ENCODE measurements around the gene TNFRSF8.

The TNFRSF8 gene

GRCh38 chr1:12172042-12172851 lies 109.1 kb downstream of the TNFRSF8 start:
- H3K4me3 ChIP-seq (ENCODE audit: low read length): no peak overlapping the region
- no peak for TF ChIP-seq ZNF274 (IDR thresholded peaks at IDR 0.05; ENCODE audit: low read depth, low read length)

- no peak for TF ChIP-seq ZNF274 (IDR thresholded peaks at IDR 0.05; ENCODE audit: low read depth, low read length)
- H3K4me3 ChIP-seq (ENCODE audit: low read length): no peak overlapping the region
Measured at GRCh38 chr1:12173041-12173509, 110.0 kb downstream of the TNFRSF8 start.

- no peak overlapping the region for H3K4me3 ChIP-seq (ENCODE audit: low read length)
- TF ChIP-seq ZNF274 (IDR thresholded peaks at IDR 0.05; ENCODE audit: low read depth, low read length): no peak
Measured at GRCh38 chr1:12173631-12174121, 110.6 kb downstream of the TNFRSF8 start.

DNA sequence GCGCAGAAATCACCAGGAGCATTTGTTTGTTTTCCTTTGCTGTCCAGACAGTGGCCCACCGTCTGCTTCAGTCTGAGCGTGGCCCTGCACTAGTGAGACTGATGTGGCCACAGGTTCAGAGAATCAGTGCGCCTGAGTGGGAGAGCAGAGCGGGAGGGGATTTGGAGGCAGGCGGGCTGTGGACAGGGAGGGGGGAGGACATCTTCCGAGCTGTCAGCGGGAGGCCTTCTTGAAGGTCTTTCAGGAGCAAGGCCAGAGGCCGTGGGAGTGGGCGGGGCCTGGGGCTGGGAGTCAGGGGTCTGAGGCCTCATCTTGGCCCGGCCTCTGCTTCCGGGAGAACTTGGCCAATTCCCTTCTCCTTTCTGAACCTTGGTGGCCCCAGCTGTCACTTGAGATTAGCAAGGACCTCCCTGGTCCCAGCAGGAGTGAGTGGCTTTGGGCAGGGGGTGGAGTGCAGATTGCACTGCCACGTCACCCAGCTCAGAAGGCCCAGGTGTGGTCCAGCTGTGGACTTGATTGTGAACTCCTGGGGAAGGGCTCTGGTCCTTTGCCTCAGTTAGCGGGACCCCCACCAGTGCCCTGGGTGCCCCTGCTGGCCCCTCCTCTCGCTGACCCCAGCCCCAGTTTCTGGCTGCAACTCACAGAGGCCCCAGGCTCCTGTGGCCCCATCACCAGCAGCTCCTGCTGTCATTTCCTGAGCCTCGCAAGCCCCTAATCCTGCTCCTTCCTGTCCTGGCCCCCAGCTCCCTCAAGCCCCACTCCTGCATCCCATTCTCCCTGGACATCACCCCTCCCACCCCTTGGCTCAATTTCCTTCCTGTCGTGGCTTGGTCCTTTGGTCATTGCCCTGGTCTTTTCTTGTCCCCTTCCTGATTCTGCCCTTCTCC lies 112.1 kb downstream of the TNFRSF8 start:
- no peak overlapping the region for H3K4me3 ChIP-seq (ENCODE audit: low read length)
- no peak for TF ChIP-seq ZNF274 (IDR thresholded peaks at IDR 0.05; ENCODE audit: low read depth, low read length)

GRCh38 chr1:12176298-12177118 lies 113.4 kb downstream of the TNFRSF8 start:
- H3K4me3 ChIP-seq (ENCODE audit: low read length): no peak overlapping the region
- TF ChIP-seq ZNF274 (IDR thresholded peaks at IDR 0.05; ENCODE audit: low read depth, low read length): no peak

DNA sequence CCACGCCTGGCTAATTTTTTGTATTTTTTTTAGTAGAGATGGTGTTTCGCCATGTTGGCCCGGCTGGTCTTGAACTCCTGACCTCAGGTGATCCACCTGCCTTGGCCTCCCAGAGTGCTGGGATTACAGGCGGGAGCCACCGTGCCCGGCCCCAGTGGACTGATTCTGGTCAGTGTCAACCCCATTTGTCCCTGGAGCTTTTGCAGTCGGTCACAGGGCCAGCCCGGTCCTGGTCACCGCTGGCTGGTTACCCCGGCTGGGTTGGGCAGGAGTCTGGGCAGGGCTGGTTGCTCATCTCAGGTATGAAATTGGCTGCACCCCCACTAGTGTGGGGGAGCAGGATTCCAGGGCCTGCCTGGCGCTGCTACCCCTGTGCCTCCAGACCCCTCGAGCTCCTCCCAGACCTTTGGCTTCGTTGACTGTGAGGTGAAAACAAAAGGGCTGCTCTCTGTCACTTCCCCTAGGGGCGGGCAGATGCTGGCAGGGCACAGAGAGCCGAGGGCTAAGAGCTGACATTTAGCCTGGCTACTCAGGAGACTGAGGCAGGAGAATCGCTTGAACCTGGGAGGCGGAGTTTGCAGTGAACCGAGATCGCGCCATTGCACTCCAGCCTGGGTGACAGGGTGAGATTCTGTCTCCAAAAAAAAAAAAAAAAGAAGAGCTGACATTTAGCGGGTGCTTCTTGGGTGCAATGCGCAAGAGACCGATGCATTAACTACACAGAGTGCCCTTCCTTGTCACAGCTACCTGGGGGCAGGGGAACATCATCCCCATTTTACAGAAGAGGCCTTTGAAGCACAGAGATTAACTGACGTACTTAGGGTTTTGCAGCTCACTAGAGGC lies 114.3 kb downstream of the TNFRSF8 start:
- H3K4me3 ChIP-seq (ENCODE audit: low read length): no peak overlapping the region
- no peak for TF ChIP-seq ZNF274 (IDR thresholded peaks at IDR 0.05; ENCODE audit: low read depth, low read length)

DNA sequence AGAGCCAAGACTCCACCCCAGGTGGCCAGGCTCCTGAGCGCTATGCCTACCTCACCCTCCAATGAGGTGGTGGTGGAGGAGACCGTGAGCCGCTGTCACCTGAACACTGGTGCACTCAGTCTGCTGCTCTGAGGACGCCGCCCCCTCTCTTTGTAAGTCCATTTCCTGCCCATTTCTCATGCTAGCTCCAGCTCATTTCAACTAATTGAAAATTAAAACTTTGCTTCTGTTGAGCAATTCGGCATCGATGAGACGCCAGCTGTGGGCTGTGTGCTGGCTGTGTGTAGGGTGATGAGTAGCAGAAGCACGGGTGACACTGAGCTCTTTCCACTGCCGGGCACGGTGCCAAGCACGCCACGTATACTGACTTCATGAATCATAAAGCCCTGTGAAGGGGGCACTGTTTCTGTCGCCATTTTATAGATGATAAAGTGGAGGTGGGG lies 114.9 kb downstream of the TNFRSF8 start:
- TF ChIP-seq ZNF274 (IDR thresholded peaks at IDR 0.05; ENCODE audit: low read depth, low read length): no peak
- no peak overlapping the region for H3K4me3 ChIP-seq (ENCODE audit: low read length)

DNA sequence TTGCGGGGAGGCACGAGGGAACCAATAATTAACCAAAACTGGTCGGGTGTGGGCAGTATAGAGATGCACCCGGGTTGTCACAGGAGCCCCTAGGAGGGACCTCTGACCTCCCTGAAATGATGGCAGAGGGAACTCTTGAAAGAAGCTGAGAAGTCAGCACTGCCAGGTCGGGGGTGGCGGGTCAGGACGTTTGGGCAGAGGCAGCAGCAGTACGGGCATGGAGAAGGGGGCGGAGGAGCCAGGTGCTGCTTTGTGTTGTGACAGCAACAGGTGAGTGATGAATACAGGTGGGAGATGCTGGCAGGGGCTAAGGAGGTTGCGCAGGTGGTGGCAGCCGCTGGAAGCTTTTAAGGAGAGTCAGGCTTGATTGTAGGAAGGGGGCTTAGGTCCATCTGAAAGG lies 115.4 kb downstream of the TNFRSF8 start:
- no peak for TF ChIP-seq ZNF274 (IDR thresholded peaks at IDR 0.05; ENCODE audit: low read depth, low read length)
- no peak overlapping the region for H3K4me3 ChIP-seq (ENCODE audit: low read length)

DNA sequence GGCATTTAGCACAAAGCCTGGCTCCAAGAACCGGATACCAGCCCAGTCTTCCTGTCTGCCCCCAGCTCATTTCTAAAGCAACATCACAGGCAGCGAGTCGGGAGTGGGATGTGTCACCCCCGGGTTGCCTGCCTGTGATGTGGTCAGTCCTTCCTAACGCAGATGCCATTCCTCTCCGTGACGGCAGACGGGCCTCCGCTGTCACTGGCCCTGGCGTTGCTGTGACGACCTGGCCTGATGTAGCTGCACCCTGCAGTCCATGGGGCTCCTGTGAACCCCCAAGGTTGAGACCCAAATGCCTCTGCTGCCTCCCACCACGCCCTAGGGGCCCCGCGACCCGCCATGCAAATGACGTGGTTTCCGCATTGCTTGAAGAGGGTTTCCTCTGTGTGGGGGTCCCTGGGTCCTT lies 116.0 kb downstream of the TNFRSF8 start:
- no peak for TF ChIP-seq ZNF274 (IDR thresholded peaks at IDR 0.05; ENCODE audit: low read depth, low read length)
- no peak overlapping the region for H3K4me3 ChIP-seq (ENCODE audit: low read length)

- no peak overlapping the region for H3K4me3 ChIP-seq (ENCODE audit: low read length)
- no peak for TF ChIP-seq ZNF274 (IDR thresholded peaks at IDR 0.05; ENCODE audit: low read depth, low read length)
Measured at GRCh38 chr1:12179676-12180075, 116.6 kb downstream of the TNFRSF8 start.

DNA sequence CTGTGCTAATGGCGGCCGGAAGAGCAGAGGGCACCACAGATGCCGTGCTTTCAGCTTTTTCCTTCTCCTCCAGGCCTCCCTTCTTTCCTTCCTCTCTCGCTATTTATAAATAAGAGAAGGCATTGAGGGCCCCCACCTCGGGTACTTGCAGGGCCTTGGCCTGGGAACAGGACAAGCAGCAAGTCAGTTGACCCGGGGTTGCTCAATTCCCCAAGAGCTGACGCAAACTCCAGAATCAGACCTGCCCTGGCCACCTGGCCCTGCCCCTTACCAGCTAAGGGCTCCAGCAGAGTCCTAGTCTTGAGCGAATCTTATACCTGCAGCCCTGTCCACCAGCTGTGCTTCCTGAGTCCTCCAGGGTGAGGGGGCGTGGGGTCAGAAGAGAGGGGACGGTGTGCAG lies 117.2 kb downstream of the TNFRSF8 start:
- no peak overlapping the region for H3K4me3 ChIP-seq (ENCODE audit: low read length)

GRCh38 chr1:12180903-12181302 lies 117.8 kb downstream of the TNFRSF8 start:
- TF ChIP-seq ZNF274 (IDR thresholded peaks at IDR 0.05; ENCODE audit: low read depth, low read length): no peak

More for the DNA sequence above, 117.2 kb downstream of the TNFRSF8 start:
- TF ChIP-seq ZNF274 (IDR thresholded peaks at IDR 0.05; ENCODE audit: low read depth, low read length): no peak

GRCh38 chr1:12181568-12181967 lies 118.5 kb downstream of the TNFRSF8 start:
- H3K4me3 ChIP-seq (ENCODE audit: low read length): no peak overlapping the region
- TF ChIP-seq ZNF274 (IDR thresholded peaks at IDR 0.05; ENCODE audit: low read depth, low read length): no peak

More at GRCh38 chr1:12180903-12181302, 117.8 kb downstream of the TNFRSF8 start:
- no peak overlapping the region for H3K4me3 ChIP-seq (ENCODE audit: low read length)
